Neural cell (in vitro differentiated cells): ENCODE data around the gene AMZ2. TPM values are rescaled to one million over a fixed set of nuclear protein-coding genes. Genes with fewer than 3 reads are reported as not detected.
A peak's percentile ranks its signal among the peaks of the same experiment; 100 is the strongest.
"Not testable (repeated sequence)": the region's sequence is repeated elsewhere in the genome, so short reads cannot be mapped to it uniquely, and the experiment has no call there.

Source experiments
- H2AFZ ChIP-seq: fragments of 200-600, 300-800 bp; sonication (generic), shearing (Covaris generic); 2 replicates; pipeline ENCODE4 v1.6.0; 2014; ENCODE audit warnings: low read depth, mild to moderate bottlenecking, antibody characterized with exemption, low read length, moderate library complexity
- H3F3A ChIP-seq: fragments of 200-600 bp; shearing (Covaris generic); 2 replicates; pipeline ENCODE4 v1.6.1; 2016; ENCODE audit warnings: mild to moderate bottlenecking, moderate library complexity, mixed read lengths, antibody characterized with exemption, low read length; ENCODE audit not compliant: insufficient read depth, poor library complexity, severe bottlenecking
- H3K27ac ChIP-seq: fragments of 200-600, 300-800 bp; sonication (generic), shearing (Covaris generic); 2 replicates; pipeline ENCODE4 v1.5.1; 2014; ENCODE audit warnings: mild to moderate bottlenecking, low read length, moderate library complexity
- H3K27me3 ChIP-seq: fragments of 300-800, 200-600 bp; sonication (generic), shearing (Covaris generic); 2 replicates; pipeline ENCODE4 v1.6.0; 2014; ENCODE audit warnings: mild to moderate bottlenecking, low read depth, low read length, moderate library complexity; ENCODE audit not compliant: insufficient read depth
- H3K36me3 ChIP-seq: fragments of 300-800, 200-600 bp; sonication (generic), shearing (Covaris generic); 2 replicates; pipeline ENCODE4 v1.5.1; 2014; ENCODE audit warnings: mild to moderate bottlenecking, antibody characterized with exemption, low read length, moderate library complexity; ENCODE audit not compliant: insufficient read depth
- H3K4me2 ChIP-seq: fragments of 300-800, 200-600 bp; sonication (generic), shearing (Covaris generic); 2 replicates; pipeline ENCODE4 v1.6.0; 2014; ENCODE audit warnings: mild to moderate bottlenecking, low read length
- H3K4me3 ChIP-seq: fragments of 300-800, 200-600 bp; sonication (generic), shearing (Covaris generic); 2 replicates; pipeline ENCODE4 v1.5.1; 2014; ENCODE audit warnings: mild to moderate bottlenecking, low read length, moderate library complexity
- H3K79me2 ChIP-seq: fragments of 200-600 bp; shearing (Covaris generic); replicated peaks from 2 replicates; pipeline ENCODE4 v1.6.0; 2014; ENCODE audit warnings: mild to moderate bottlenecking, low read length, moderate library complexity; ENCODE audit not compliant: insufficient read depth
- H3K9ac ChIP-seq: fragments of 300-800, 200-600 bp; sonication (generic), shearing (Covaris generic); 2 replicates; pipeline ENCODE4 v1.6.1; 2016; ENCODE audit warnings: mild to moderate bottlenecking, low read length, mixed read lengths
- H3K9me2 ChIP-seq: fragments of 200-600 bp; shearing (Covaris generic); 2 replicates; pipeline ENCODE4 v1.6.1; 2016; ENCODE audit warnings: mild to moderate bottlenecking, low read length, mixed read lengths; ENCODE audit not compliant: insufficient read depth
- H3K9me3 ChIP-seq: fragments of 200-600, 300-800 bp; sonication (generic), shearing (Covaris generic); 2 replicates; pipeline ENCODE4 v1.6.1; 2016; ENCODE audit warnings: mild to moderate bottlenecking, mixed run types, low read length, moderate library complexity, mixed read lengths
- H4K20me1 ChIP-seq: fragments of 200-600 bp; shearing (Covaris generic); 2 replicates; pipeline ENCODE4 v1.6.1; 2016; ENCODE audit warnings: mild to moderate bottlenecking, mixed run types; ENCODE audit not compliant: insufficient read depth
- EP300 ChIP-seq: fragments of 450-650 bp; conservative IDR thresholded peaks from 2 replicates; pipeline ENCODE4 v1.6.1; 2014; ENCODE audit warnings: antibody characterized with exemption, mild to moderate bottlenecking, moderate library complexity; ENCODE audit not compliant: poor library complexity, severe bottlenecking
- EZH2 ChIP-seq: fragments of 200-600, 300-800 bp; shearing (Covaris generic), sonication (generic); IDR thresholded peaks from 2 replicates; pipeline ENCODE4 v1.6.1; 2014; ENCODE audit warnings: antibody characterized with exemption, low read length, borderline replicate concordance, mild to moderate bottlenecking; ENCODE audit not compliant: insufficient read depth, poor library complexity, severe bottlenecking
- MXI1 ChIP-seq: fragments of 450-650 bp; conservative IDR thresholded peaks from 2 replicates; pipeline ENCODE4 v1.6.1; 2014; ENCODE audit warnings: antibody characterized with exemption, mild to moderate bottlenecking; ENCODE audit not compliant: poor library complexity, severe bottlenecking
- RAD21 ChIP-seq: fragments of 450-650 bp; conservative IDR thresholded peaks from 2 replicates; pipeline ENCODE4 v1.6.1; 2014; ENCODE audit warnings: antibody characterized with exemption, mild to moderate bottlenecking, moderate library complexity
- SMC3 ChIP-seq: fragments of 450-650 bp; conservative IDR thresholded peaks from 2 replicates; pipeline ENCODE4 v1.6.1; 2014; ENCODE audit warnings: antibody characterized with exemption, mild to moderate bottlenecking, moderate library complexity; ENCODE audit not compliant: poor library complexity
- TAF1 ChIP-seq: IDR thresholded peaks from 2 replicates; pipeline ENCODE4 v1.6.1; 2012; ENCODE audit warnings: low read depth
- polyA plus RNA-seq: library from polyadenylated mRNA; depleted of rRNA; stranded (reverse); fragments of >200 nt; gene quantifications from 2 replicates; pipeline ENCODE4 v1.2.3, GENCODE V29; 2014
- TF ChIP-seq, protein P1 (sequence below): fragments of 450-650 bp; IDR thresholded peaks from 2 replicates; pipeline ENCODE4 v1.5.1; 2014; ENCODE audit warnings: antibody characterized with exemption, mild to moderate bottlenecking, moderate library complexity; ENCODE audit not compliant: poor library complexity, severe bottlenecking

Gene AMZ2
- polyA plus RNA-seq, 1 donor from 2014 or later: 158 TPM

DNA sequence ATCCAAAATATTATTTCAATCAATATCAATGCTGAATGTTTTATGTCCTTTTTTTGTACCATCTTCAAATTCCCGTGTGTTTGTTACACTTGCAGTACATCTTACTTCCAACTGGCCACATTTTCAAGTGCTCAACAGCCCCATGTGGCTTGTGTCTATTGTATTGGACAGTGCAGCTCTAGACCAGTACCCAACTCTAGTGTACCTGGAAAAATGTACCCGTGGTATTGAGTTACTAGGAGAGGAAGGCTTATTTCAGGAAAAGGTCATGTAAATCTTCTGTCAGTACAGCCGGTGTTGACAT lies 11.8 kb downstream of the AMZ2 start:
- H3K9me3 ChIP-seq, H3F3A ChIP-seq, H3K79me2 ChIP-seq, H3K27ac ChIP-seq, H3K9me2 ChIP-seq, H4K20me1 ChIP-seq, H3K4me2 ChIP-seq, H3K27me3 ChIP-seq, H3K9ac ChIP-seq, H2AFZ ChIP-seq, H3K36me3 ChIP-seq, H3K4me3 ChIP-seq: not testable (repeated sequence)

GRCh38 chr17:68260051-68260762 lies 12.4 kb downstream of the AMZ2 start:
- Histone ChIP-seq H3K9ac (no peak overlapping the region), H3K36me3 (no peaks in the 10 kb centered on the region), H3K27ac (no peak overlapping the region), H3K9me3 (no peaks in the 10 kb centered on the region), H4K20me1 (no peaks in the 10 kb centered on the region), H3K9me2 (no peaks in the 10 kb centered on the region), H3K4me3 (no peak overlapping the region), H3K4me2 (no peak overlapping the region), H3K27me3 (no peaks in the 10 kb centered on the region), H3F3A (no peaks in the 10 kb centered on the region), H2AFZ (no peak overlapping the region), H3K79me2 (no peaks in the 10 kb centered on the region)
- no peak for TF ChIP-seq SMC3
- TF ChIP-seq TAF1: no peak
- no peak for TF ChIP-seq MXI1
- no peak for TF ChIP-seq EP300
- TF ChIP-seq EZH2: no peak
- TF ChIP-seq RAD21: no peak
- TF ChIP-seq, protein P1, sequence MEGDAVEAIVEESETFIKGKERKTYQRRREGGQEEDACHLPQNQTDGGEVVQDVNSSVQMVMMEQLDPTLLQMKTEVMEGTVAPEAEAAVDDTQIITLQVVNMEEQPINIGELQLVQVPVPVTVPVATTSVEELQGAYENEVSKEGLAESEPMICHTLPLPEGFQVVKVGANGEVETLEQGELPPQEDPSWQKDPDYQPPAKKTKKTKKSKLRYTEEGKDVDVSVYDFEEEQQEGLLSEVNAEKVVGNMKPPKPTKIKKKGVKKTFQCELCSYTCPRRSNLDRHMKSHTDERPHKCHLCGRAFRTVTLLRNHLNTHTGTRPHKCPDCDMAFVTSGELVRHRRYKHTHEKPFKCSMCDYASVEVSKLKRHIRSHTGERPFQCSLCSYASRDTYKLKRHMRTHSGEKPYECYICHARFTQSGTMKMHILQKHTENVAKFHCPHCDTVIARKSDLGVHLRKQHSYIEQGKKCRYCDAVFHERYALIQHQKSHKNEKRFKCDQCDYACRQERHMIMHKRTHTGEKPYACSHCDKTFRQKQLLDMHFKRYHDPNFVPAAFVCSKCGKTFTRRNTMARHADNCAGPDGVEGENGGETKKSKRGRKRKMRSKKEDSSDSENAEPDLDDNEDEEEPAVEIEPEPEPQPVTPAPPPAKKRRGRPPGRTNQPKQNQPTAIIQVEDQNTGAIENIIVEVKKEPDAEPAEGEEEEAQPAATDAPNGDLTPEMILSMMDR: no peak

DNA sequence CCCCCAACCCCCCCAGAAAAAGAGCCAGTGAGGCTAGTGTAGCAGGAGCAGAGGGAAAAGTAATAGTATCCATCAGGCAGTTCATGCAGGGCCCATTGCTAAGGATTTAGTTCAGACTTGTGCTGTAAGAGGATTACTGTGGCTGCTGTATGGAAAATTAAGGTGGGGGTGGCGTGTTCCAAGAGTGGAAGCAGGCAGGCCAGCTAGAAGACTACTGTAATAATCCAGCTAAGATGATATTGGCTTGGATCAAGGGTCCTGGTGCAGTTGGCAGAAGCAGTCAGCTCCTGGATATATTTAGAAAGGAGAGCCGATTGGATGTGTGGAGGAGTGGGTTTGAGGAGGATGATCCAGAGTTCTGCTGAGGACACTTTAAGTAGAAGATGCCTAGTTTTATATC lies 14.6 kb downstream of the AMZ2 start:
- not testable (repeated sequence) for H3K79me2 ChIP-seq, H3K27me3 ChIP-seq, H3K4me3 ChIP-seq, H3K9me3 ChIP-seq, H3K4me2 ChIP-seq, H3K27ac ChIP-seq, H3K36me3 ChIP-seq, H2AFZ ChIP-seq, H3K9me2 ChIP-seq, H4K20me1 ChIP-seq, H3K9ac ChIP-seq, H3F3A ChIP-seq

DNA sequence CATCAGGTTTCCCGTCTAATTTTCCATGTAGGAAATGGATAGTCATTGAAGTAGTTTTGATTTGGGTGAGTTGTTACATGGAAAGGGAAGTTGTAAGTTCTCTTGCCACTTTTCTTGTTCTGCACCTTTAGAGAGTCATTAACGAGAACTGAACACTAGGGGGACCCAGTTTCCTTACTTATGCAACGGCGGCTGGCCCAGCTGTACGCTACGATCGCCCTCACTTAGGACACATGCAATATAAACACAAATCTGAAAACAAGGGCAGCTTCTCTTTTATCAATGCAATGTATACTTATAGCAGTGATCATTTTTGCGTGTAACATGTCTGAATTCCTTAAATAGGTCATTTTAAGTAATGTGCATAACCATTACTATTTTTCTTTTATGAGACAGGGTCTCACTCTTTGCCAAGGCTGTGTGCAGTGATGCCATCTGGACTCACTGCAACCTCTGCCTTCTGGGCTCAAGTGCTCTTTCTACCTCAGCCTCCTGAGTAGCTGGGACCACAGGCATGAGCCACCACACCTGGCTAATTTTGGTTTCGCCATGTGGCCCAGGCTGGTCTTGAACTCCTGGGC lies 15.3 kb downstream of the AMZ2 start:
- not testable (repeated sequence) for H3K79me2 ChIP-seq, H3K4me3 ChIP-seq, H3K36me3 ChIP-seq, H3K9me2 ChIP-seq, H3K27ac ChIP-seq, H4K20me1 ChIP-seq, H3K9ac ChIP-seq, H3K9me3 ChIP-seq, H3K27me3 ChIP-seq, H3F3A ChIP-seq, H2AFZ ChIP-seq, H3K4me2 ChIP-seq
- peak; percentile 58 for TF ChIP-seq RAD21
- TF ChIP-seq, protein P1: peak; percentile 60
- peak; percentile 67 for TF ChIP-seq SMC3

DNA sequence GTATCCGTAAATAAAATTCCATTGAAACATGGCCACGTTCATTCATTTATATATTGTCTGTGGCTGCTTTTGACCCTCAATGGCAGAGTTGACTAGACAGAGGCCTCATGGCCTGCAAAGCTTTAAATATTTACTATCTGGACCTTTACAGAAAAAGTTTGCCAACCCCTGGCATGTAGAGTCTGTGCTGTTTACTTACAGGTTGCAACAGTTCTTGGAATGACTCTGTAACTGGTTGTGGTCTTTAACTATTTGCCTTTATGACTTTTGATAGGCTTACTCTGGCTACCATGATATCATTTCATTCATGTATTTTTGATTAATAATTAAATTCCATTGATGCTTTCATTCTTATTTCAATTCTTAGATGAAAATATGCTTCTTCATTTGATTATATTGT lies 18.0 kb downstream of the AMZ2 start:
- H3K27ac ChIP-seq, H3K27me3 ChIP-seq, H4K20me1 ChIP-seq, H3F3A ChIP-seq, H3K9me3 ChIP-seq, H3K9ac ChIP-seq, H3K4me2 ChIP-seq, H3K79me2 ChIP-seq, H3K36me3 ChIP-seq, H2AFZ ChIP-seq, H3K9me2 ChIP-seq, H3K4me3 ChIP-seq: not testable (repeated sequence)
